IMR-90 (cell line): ENCODE results near the gene PAK6.

Experiments used
- BHLHE40 ChIP-seq: fragments of 150-350 bp; IDR thresholded peaks from 2 replicates; pipeline ENCODE4 v1.6.1; 2016; ENCODE audit warnings: mild to moderate bottlenecking, low read depth, low read length
- CTCF ChIP-seq: conservative IDR thresholded peaks from 2 replicates; pipeline ENCODE4 v1.5.1; 2012; ENCODE audit warnings: mild to moderate bottlenecking, low read depth, low read length, improper control_type of control experiment
- POLR2A ChIP-seq: IDR thresholded peaks from 2 replicates; pipeline ENCODE4 v1.6.1; 2012; ENCODE audit warnings: mild to moderate bottlenecking, low read depth, low read length
- RAD21 ChIP-seq: IDR thresholded peaks from 2 replicates; pipeline ENCODE4 v1.6.1; 2012; ENCODE audit warnings: low read length, improper control_type of control experiment

- no peak for TF ChIP-seq CTCF
- no peak for TF ChIP-seq BHLHE40
- no peak for TF ChIP-seq POLR2A
- no peak for TF ChIP-seq RAD21
Observed at GRCh38 chr15:40245666-40246450, 7.0 kb downstream of the PAK6 start.
